Measurements from ENCODE around the gene SHANK3.
"Not testable (repeated sequence)": the region's sequence is repeated elsewhere in the genome, so short reads cannot be mapped to it uniquely, and the experiment has no call there.

GRCh38 chr22:50643021-50643820, 29.4 kb upstream of the SHANK3 start:
- not testable (repeated sequence) for TF ChIP-seq CTCF (IDR thresholded peaks at IDR 0.05); EZH2 (IDR thresholded peaks at IDR 0.05; ENCODE audit: borderline replicate concordance, insufficient read depth, low read depth, low read length, poor library complexity, severe bottlenecking)
